Vagina (tissue), 2 donors: ENCODE results near the gene PCK1. TPM values are rescaled to one million over a fixed set of nuclear protein-coding genes. Genes with fewer than 3 reads are reported as not detected.

Experiments
- DNase-seq, 2 donors: peaks; one replicate each; pipeline ENCODE4 v3.0.0-alpha.2; 2017; ENCODE audit errors: extremely low spot score in 2 of 2
- H3K27ac ChIP-seq: fragments of 200-600 bp; sonication (generic); one replicate; pipeline ENCODE4 v1.5.1; 2019
- H3K27me3 ChIP-seq: fragments of 200-600 bp; sonication (generic); one replicate; pipeline ENCODE4 v1.5.1; 2019
- H3K36me3 ChIP-seq, 2 donors: fragments of 200-600 bp; sonication (generic); one replicate each; pipeline ENCODE4 v1.5.1; 2017 to 2019
- H3K4me1 ChIP-seq: fragments of 200-600 bp; sonication (generic); one replicate; pipeline ENCODE4 v1.5.1; 2019
- H3K4me3 ChIP-seq, 2 donors: fragments of 200-600 bp; sonication (generic); 1 replicate in 1 of 2; 2 replicates in 1 of 2; pipeline ENCODE4 v1.5.1; 2016 to 2019
- H3K9me3 ChIP-seq: fragments of 200-600 bp; sonication (generic); one replicate; pipeline ENCODE4 v1.5.1; 2019
- CTCF ChIP-seq, 3 experiments: fragments of 450-650 bp in 2 of 3; fragments of 200-600 bp in 1 of 3; sonication (generic) in 1 of 3; IDR thresholded peaks; one replicate each; pipeline ENCODE4 v1.5.1; 2017 to 2019; ENCODE audit warnings: antibody characterized with exemption in 3 of 3, mild to moderate bottlenecking in 2 of 3, moderate library complexity in 2 of 3
- POLR2A ChIP-seq, 2 donors: fragments of 450-650 bp; IDR thresholded peaks; one replicate each; pipeline ENCODE4 v1.6.1; 2017; ENCODE audit warnings: antibody characterized with exemption in 2 of 2, mild to moderate bottlenecking in 2 of 2, moderate library complexity in 2 of 2
- POLR2AphosphoS5 ChIP-seq, 2 donors: sonication (generic); formaldehyde crosslinking; IDR thresholded peaks; one replicate each; pipeline ENCODE4 v1.9.0; 2017; ENCODE audit warnings: antibody characterized with exemption in 2 of 2, mild to moderate bottlenecking in 2 of 2, low read depth in 1 of 2; ENCODE audit not compliant: insufficient read depth in 1 of 2
- intact Hi-C: fragments of 100-400 bp; cut with DNase I; formaldehyde crosslinking; loops from one replicate; pipeline ENCODE4 v1.15.1; 2023
- total RNA-seq: library from RNA; depleted of rRNA; stranded (reverse); fragments of >200 nt; gene quantifications from one replicate; pipeline ENCODE4 v1.2.3, GENCODE V29; 2016

Gene PCK1
- total RNA-seq, 1 donor from 2014 or later = 13.0 TPM

GRCh38 chr20:57601211-57601570, 40.3 kb downstream of the PCK1 start:
- TF ChIP-seq POLR2AphosphoS5 (IDR thresholded peaks at IDR 0.05; ENCODE audit: insufficient read depth in 1 of 2, low read depth in 1 of 2) = no peak
- no peak for TF ChIP-seq POLR2A (IDR thresholded peaks at IDR 0.05)
- no peak for TF ChIP-seq CTCF (IDR thresholded peaks at IDR 0.05)
- no peak overlapping the region for H3K27ac ChIP-seq
- DNase-seq = no peak
- intact Hi-C loops = no loop called here
- H3K27me3 ChIP-seq = no peaks in the 10 kb centered on the region
- H3K4me1 ChIP-seq = peaks cover 15% of the 10 kb centered on the region
- no peaks in the 10 kb centered on the region for H3K36me3 ChIP-seq
- no peak overlapping the region for H3K4me3 ChIP-seq
- no peaks in the 10 kb centered on the region for H3K9me3 ChIP-seq

- H3K4me3 ChIP-seq = no peak overlapping the region
- no peak overlapping the region for H3K27ac ChIP-seq
- peaks cover 13% of the 10 kb centered on the region for H3K4me1 ChIP-seq
- intact Hi-C loops = no loop called here
- H3K36me3 ChIP-seq = no peaks in the 10 kb centered on the region
- no peak for DNase-seq
- H3K27me3 ChIP-seq = no peaks in the 10 kb centered on the region
- H3K9me3 ChIP-seq = no peaks in the 10 kb centered on the region
- no peak for TF ChIP-seq CTCF (IDR thresholded peaks at IDR 0.05)
- no peak for TF ChIP-seq POLR2AphosphoS5 (IDR thresholded peaks at IDR 0.05; ENCODE audit: insufficient read depth in 1 of 2, low read depth in 1 of 2)
- no peak for TF ChIP-seq POLR2A (IDR thresholded peaks at IDR 0.05)
Measured at GRCh38 chr20:57601737-57602136, 40.8 kb downstream of the PCK1 start.

GRCh38 chr20:57603120-57603519, 42.2 kb downstream of the PCK1 start:
- Histone ChIP-seq H3K4me1 (peaks cover 7% of the 10 kb centered on the region), H3K4me3 (no peak overlapping the region), H3K27ac (no peak overlapping the region), H3K9me3 (no peaks in the 10 kb centered on the region), H3K27me3 (no peaks in the 10 kb centered on the region), H3K36me3 (no peaks in the 10 kb centered on the region)
- no peak for DNase-seq
- intact Hi-C loops = no loop called here
- TF ChIP-seq POLR2AphosphoS5 (IDR thresholded peaks at IDR 0.05; ENCODE audit: insufficient read depth in 1 of 2, low read depth in 1 of 2) (no peak), CTCF (IDR thresholded peaks at IDR 0.05) (no peak), POLR2A (IDR thresholded peaks at IDR 0.05) (no peak)

- intact Hi-C loops = no loop called here
- DNase-seq = no peak
- TF ChIP-seq POLR2A (IDR thresholded peaks at IDR 0.05) (no peak), POLR2AphosphoS5 (IDR thresholded peaks at IDR 0.05; ENCODE audit: insufficient read depth in 1 of 2, low read depth in 1 of 2) (no peak), CTCF (IDR thresholded peaks at IDR 0.05) (no peak)
- Histone ChIP-seq H3K36me3 (no peaks in the 10 kb centered on the region), H3K27me3 (no peaks in the 10 kb centered on the region), H3K4me1 (peaks cover 6% of the 10 kb centered on the region), H3K4me3 (no peak overlapping the region), H3K9me3 (no peaks in the 10 kb centered on the region), H3K27ac (no peak overlapping the region)
Measured at GRCh38 chr20:57605045-57605444, 44.1 kb downstream of the PCK1 start.

GRCh38 chr20:57605878-57606277, 45.0 kb downstream of the PCK1 start:
- H3K36me3 ChIP-seq = no peaks in the 10 kb centered on the region
- no peak overlapping the region for H3K27ac ChIP-seq
- no peaks in the 10 kb centered on the region for H3K27me3 ChIP-seq
- no peaks in the 10 kb centered on the region for H3K4me1 ChIP-seq
- DNase-seq = no peak
- intact Hi-C loops = no loop called here
- no peaks in the 10 kb centered on the region for H3K9me3 ChIP-seq
- no peak overlapping the region for H3K4me3 ChIP-seq
- no peak for TF ChIP-seq POLR2A (IDR thresholded peaks at IDR 0.05)
- no peak for TF ChIP-seq POLR2AphosphoS5 (IDR thresholded peaks at IDR 0.05; ENCODE audit: insufficient read depth in 1 of 2, low read depth in 1 of 2)
- no peak for TF ChIP-seq CTCF (IDR thresholded peaks at IDR 0.05)
